Measurements from ENCODE around the gene SLC6A15.

The SLC6A15 gene

GRCh38 chr12:84874125-84874824 lies 38.3 kb downstream of the SLC6A15 start:
- no peak for DNase-seq

GRCh38 chr12:84862186-84862585 lies 50.4 kb downstream of the SLC6A15 start:
- no peak for DNase-seq

- DNase-seq, result no peak
These were observed 51.9 kb downstream of the SLC6A15 start for GRCh38 chr12:84860718-84861117.

- no peak for DNase-seq
These were observed 53.8 kb downstream of the SLC6A15 start for GRCh38 chr12:84858796-84859195.

- no peak for DNase-seq
These were observed 54.9 kb downstream of the SLC6A15 start for GRCh38 chr12:84857525-84858208.

- DNase-seq, result no peak
These were observed 56.3 kb downstream of the SLC6A15 start for GRCh38 chr12:84856156-84856900.

- no peak for DNase-seq
These were observed 68.9 kb downstream of the SLC6A15 start for GRCh38 chr12:84843593-84844144.

GRCh38 chr12:84842406-84843013 lies 70.1 kb downstream of the SLC6A15 start:
- DNase-seq, result no peak

GRCh38 chr12:84841591-84841990 lies 71.0 kb downstream of the SLC6A15 start:
- DNase-seq, result no peak

- DNase-seq, result no peak
These were observed 72.2 kb downstream of the SLC6A15 start for GRCh38 chr12:84840356-84840755.

- DNase-seq, result no peak
These were observed 85.7 kb downstream of the SLC6A15 start for GRCh38 chr12:84826925-84827324.

- no peak for DNase-seq
These were observed 87.5 kb downstream of the SLC6A15 start for GRCh38 chr12:84825149-84825548.

- DNase-seq, result no peak
These were observed 90.1 kb downstream of the SLC6A15 start for GRCh38 chr12:84822525-84822924.

GRCh38 chr12:84816916-84817695 lies 95.5 kb downstream of the SLC6A15 start:
- DNase-seq, result no peak

- DNase-seq, result no peak
These were observed 97.8 kb downstream of the SLC6A15 start for GRCh38 chr12:84814664-84815245.

- no peak for DNase-seq
These were observed 98.6 kb downstream of the SLC6A15 start for GRCh38 chr12:84813780-84814663.

GRCh38 chr12:84811291-84811690 lies 101.3 kb downstream of the SLC6A15 start:
- DNase-seq, result no peak

- DNase-seq, result no peak
These were observed 102.0 kb downstream of the SLC6A15 start for GRCh38 chr12:84810611-84811010.
